Heart right ventricle (tissue), 16 donors: Measurements from ENCODE around the gene UXS1. TPM values are rescaled to one million over a fixed set of nuclear protein-coding genes. Genes with fewer than 3 reads are reported as not detected.

Source experiments
- ATAC-seq, 8 donors: fragments of 200-7000 bp; cut with Tn5 transposase; one replicate each; pipeline ENCODE4 v1.9.1; 2020; ENCODE audit warnings: mild to moderate bottlenecking in 8 of 8, moderate library complexity in 8 of 8, moderate number of reproducible peaks in 1 of 8
- DNase-seq, 2 donors: peaks; one replicate each; pipeline ENCODE4 v3.0.0-alpha.2; 2020
- H3K27ac ChIP-seq, 10 donors: fragments of 200-600 bp; sonication (generic) in 2 of 10; one replicate each; pipeline versions ENCODE4 v1.5.0 to v1.8.0; 2020 to 2022; ENCODE audit warnings: mild to moderate bottlenecking in 3 of 10
- H3K27me3 ChIP-seq, 7 donors: fragments of 200-600 bp; one replicate each; pipeline ENCODE4 v1.8.0; 2021 to 2022; ENCODE audit warnings: mild to moderate bottlenecking in 2 of 7
- H3K36me3 ChIP-seq, 9 donors: fragments of 200-600 bp; sonication (generic) in 1 of 9; one replicate each; pipeline versions ENCODE4 v1.5.0 to v1.8.0; 2020 to 2022; ENCODE audit warnings: mild to moderate bottlenecking in 2 of 9
- H3K4me1 ChIP-seq, 9 donors: fragments of 200-600 bp; sonication (generic) in 1 of 9; one replicate each; pipeline versions ENCODE4 v1.5.0 to v1.8.0; 2020 to 2022; ENCODE audit warnings: mild to moderate bottlenecking in 4 of 9
- H3K4me3 ChIP-seq, 10 donors: fragments of 200-600 bp; sonication (generic) in 2 of 10; one replicate each; pipeline versions ENCODE4 v1.5.0 to v1.8.0; 2020 to 2022; ENCODE audit warnings: mild to moderate bottlenecking in 7 of 10, moderate library complexity in 2 of 10
- H3K9me3 ChIP-seq, 11 donors: fragments of 200-600 bp in 10 of 11; sonication (generic) in 2 of 11; one replicate each; pipeline versions ENCODE4 v1.5.0 to v1.8.0; 2013 to 2022; ENCODE audit warnings: mild to moderate bottlenecking in 2 of 11, control low read depth in 1 of 11, moderate library complexity in 1 of 11
- WGBS, 2 donors: extraction: QIAGEN DNeasy Blood & Tissue Kit; methylation state at CpG; one replicate each; pipeline ENCODE4 v1.1.7; 2013; ENCODE audit warnings: inconsistent platforms in 1 of 2; 5-methylcytosine and 5-hydroxymethylcytosine counted together
- intact Hi-C, 10 donors: fragments of 100-400 bp; cut with DNase I; formaldehyde crosslinking; loops; one replicate each; pipeline versions ENCODE4 v1.11.1 to v1.14.2; 2022
- polyA plus RNA-seq, 2 donors: library from polyadenylated mRNA; stranded (reverse); fragments of 200-250 nt; gene quantifications; one replicate each; pipeline ENCODE4 v1.2.3, GENCODE V29; 2013
- total RNA-seq, 10 donors: library from RNA; stranded (reverse); fragmentation: NEBNext Ultra II Directional in 3 of 10; extraction: Animal tissue kit (Norgen Biotek cat#: 25700) in 3 of 10; gene quantifications; one replicate each; pipeline versions ENCODE4 v1.2.1 to v1.2.4, GENCODE V29; 2021 to 2023
- TF ChIP-seq, protein P1 (sequence below), 9 donors: fragments of 200-600 bp; sonication (generic) in 2 of 9; IDR thresholded peaks; one replicate each; pipeline versions ENCODE4 v1.5.0 to v1.8.0; 2021 to 2022; ENCODE audit warnings: antibody characterized with exemption in 9 of 9, mild to moderate bottlenecking in 5 of 9, moderate library complexity in 1 of 9
- donor health status: Arrhythmogenic right ventricular cardiomyopathy.
- donor health status: ischemic (EF 13 %, LVEDD 7.1; RV severe dilation, severe dysfunction).
- donor health status: healthy with polysubstance abuse.
- donor health status: DM: no; HTN: yes; CAD: no.
- donor health status: DM: no; HTN: no; CAD: no.
- donor health status: ischemic (EF 25% LVEDD 6.9; RV normal size, moderate dysfunction).
- donor health status: ischemic (EF 25% LVEDD 5.7; RV mildly dilated, moderate dysfunction).
- donor health status: healthy.
- donor health status: DM: yes; HTN: yes; CAD: no.
- donor health status: Ischemic cardiomyopathy.
- donor health status: ischemic (EF 35%, LVEDD 5.7; RV mildly dilated, moderate dysfunction).
- donor health status: nonischemic (EF 11% LVEDD 7.7; RV severe dilation, severe dysfunction).
- donor health status: DM: yes; HTN: yes; CAD: no.
- donor health status: PGD.
- donor health status: ischemic (EF 29% LVEDD 5.4; RV normal size, mild dysfunction).
- donor health status: nonischemic (EF 23%, LVEDD 6.1; RV moderate dilation, normal function).

The UXS1 gene
- total and polyA plus RNA-seq, 12 donors: 7.1 to 35.0 (median 25.1) TPM

DNA sequence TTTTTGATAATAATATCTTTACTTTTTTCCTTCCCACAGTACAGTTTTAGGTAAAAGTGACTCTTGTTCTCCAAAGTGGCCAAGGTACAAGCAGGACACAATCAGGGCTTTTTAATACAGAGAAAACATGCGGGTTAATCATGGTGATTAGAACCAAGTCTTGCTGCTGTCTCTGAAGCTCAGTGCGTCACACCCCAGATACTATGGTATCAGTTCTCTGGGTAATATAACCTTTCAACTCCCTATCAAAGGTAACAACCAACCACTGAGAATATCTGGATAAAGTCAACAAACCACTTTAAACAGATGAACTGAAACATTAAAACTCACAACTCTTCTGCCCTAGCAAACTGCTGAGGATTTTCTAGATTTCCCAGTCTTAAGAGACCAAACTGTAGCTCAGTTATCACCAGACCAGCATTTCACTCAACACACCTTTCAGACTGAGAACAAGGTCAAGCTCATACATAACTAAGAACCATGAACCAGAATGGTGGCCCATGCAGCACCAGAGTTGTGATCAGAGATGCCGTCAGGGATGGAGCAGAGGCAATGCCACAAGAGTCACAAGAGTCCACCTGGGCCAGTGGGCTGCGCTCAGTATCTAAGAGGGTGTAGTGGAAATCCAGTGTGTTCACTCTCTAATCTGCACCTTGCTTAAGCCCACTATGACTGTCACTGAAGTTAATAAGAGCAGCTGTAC is 103.0 kb downstream of the UXS1 start:
- intact Hi-C loops: no loop called here

DNA sequence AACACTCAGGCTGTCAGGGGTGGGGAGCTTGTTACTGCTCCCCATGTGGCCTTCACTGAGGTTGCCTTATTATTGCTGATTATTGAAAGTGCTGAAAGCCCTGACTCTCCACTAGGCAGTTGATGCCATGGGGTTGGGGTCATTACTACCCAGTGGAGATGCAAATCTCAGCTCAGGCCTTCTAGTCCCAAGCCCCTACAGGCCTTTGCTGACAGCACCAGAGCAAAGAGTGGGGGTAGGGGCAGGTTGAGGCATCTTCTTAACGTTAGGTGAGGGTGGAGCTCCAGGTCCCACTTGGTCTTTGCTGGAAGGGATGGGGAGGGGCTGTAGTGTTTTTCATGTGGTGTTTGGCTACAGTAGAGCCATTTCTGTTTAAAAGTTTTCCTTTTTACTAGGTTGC is 104.5 kb downstream of the UXS1 start:
- Histone ChIP-seq H3K9me3 (no peaks in the 10 kb centered on the region), H3K27ac (no peak overlapping the region), H3K27me3 (no peaks in the 10 kb centered on the region), H3K36me3 (peaks cover 0 to 23% (median 0%) of the 10 kb centered on the region in 9 donors), H3K4me3 (no peak overlapping the region), H3K4me1 (peaks cover 0 to 5% (median 0%) of the 10 kb centered on the region in 9 donors)
- intact Hi-C loops: loop anchor here (5.0 to 10.0 kb wide), 6 partner anchors 135 to 515 kb away; partner anchors contain the start of gene NCK2 (in 2 of the 10)
- TF ChIP-seq, protein P1, sequence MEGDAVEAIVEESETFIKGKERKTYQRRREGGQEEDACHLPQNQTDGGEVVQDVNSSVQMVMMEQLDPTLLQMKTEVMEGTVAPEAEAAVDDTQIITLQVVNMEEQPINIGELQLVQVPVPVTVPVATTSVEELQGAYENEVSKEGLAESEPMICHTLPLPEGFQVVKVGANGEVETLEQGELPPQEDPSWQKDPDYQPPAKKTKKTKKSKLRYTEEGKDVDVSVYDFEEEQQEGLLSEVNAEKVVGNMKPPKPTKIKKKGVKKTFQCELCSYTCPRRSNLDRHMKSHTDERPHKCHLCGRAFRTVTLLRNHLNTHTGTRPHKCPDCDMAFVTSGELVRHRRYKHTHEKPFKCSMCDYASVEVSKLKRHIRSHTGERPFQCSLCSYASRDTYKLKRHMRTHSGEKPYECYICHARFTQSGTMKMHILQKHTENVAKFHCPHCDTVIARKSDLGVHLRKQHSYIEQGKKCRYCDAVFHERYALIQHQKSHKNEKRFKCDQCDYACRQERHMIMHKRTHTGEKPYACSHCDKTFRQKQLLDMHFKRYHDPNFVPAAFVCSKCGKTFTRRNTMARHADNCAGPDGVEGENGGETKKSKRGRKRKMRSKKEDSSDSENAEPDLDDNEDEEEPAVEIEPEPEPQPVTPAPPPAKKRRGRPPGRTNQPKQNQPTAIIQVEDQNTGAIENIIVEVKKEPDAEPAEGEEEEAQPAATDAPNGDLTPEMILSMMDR (IDR thresholded peaks at IDR 0.05): no peak
- no peak for ATAC-seq
- WGBS, 2 donors: 77 to 82% methylated on average over 1 of the region's 1 CpG
- DNase-seq: no peak

More for the DNA sequence above, 103.0 kb downstream of the UXS1 start:
- Histone ChIP-seq H3K9me3 (no peaks in the 10 kb centered on the region), H3K36me3 (peaks cover 0 to 25% (median 0%) of the 10 kb centered on the region in 9 donors), H3K4me3 (no peak overlapping the region), H3K27ac (no peak overlapping the region), H3K4me1 (peaks cover 0 to 3% (median 0%) of the 10 kb centered on the region in 9 donors), H3K27me3 (no peaks in the 10 kb centered on the region)
- 95 to 99% methylated on average over 4 of the region's 4 CpGs for WGBS, 2 donors
- DNase-seq (no peak), ATAC-seq (no peak)
- TF ChIP-seq, protein P1 (IDR thresholded peaks at IDR 0.05): no peak

DNA sequence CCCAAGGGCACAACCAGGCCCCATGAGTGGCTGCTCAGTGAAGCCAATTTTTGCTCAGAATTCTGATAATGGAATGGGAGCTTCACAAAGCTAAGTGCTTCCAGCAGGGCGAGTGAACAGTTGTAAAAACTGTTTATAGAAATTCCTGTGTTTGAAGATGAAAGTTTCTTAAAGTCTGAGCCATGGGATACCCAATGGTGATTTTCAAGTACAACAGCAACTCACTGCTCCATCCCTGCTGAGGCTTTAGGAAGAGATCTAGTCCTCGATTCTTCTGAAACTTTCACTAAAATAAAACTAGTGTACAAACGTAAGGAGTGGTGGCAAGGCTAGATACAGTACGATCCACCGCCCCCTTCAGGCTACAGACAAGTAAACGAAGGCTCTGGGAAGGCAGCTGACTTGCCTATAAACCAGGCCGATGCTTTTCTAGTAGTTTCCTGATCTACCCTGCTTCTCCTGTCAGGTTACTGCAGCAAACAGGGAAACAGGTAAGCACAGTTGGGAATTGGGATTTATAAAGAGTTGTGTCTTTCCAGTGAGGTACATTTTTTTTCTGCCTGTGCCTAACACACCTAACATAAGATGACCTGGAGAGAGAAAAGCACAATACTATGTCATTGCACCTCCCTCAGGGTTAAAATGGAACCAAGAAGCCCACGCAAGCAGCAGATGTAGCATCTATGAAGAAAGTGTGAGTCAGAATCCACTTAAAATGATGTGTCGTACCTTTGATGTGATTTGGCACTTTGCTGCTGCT is 108.7 kb downstream of the UXS1 start:
- intact Hi-C loops: loop anchor here (2.0 to 10.0 kb wide), 7 partner anchors 131 to 511 kb away; partner anchors contain the start of gene NCK2 (in 2 of the 10)
- Histone ChIP-seq H3K27me3 (no peaks in the 10 kb centered on the region), H3K36me3 (no peaks in the 10 kb centered on the region), H3K27ac (peak overlapping the region in 1 of 10 donors; percentile 16), H3K9me3 (no peaks in the 10 kb centered on the region), H3K4me3 (no peak overlapping the region), H3K4me1 (peaks cover 0 to 5% (median 0%) of the 10 kb centered on the region in 9 donors)
- DNase-seq (peak in 1 of 2 donors; percentile 61), ATAC-seq (peak in 7 of 8 donors; percentile 31 to 89 (median 76))
- WGBS, 2 donors: 50 to 58% methylated on average over 9 of the region's 9 CpGs
- TF ChIP-seq, protein P1 (IDR thresholded peaks at IDR 0.05): peak in 8 of 9 donors; percentile 26 to 71 (median 54)

DNA sequence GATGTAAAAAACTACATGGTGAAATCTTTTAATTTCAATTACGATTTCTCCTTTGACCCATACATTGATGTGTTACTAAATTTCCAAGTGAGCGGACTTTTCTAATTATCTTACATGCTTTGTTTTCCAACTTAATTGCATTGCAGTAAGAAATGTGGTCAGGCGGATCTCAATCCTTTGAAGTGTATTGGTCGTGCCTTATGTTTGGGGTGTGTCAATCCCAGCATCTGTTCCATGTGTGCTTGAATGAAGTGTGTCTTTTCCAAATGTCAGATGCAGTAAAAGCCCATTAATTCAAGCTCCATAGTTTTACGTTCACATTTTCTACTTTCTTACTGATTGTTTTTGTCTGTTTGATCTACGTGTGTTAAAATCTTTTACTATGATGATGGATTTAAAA is 113.1 kb downstream of the UXS1 start:
- intact Hi-C loops: loop anchor here in 6 of 10 donors (10.0 kb wide), 5 partner anchors 126 to 506 kb away; partner anchors contain the start of gene NCK2 (in 2 of the 6)
- Histone ChIP-seq H3K27me3 (no peaks in the 10 kb centered on the region), H3K4me3 (no peak overlapping the region), H3K9me3 (no peaks in the 10 kb centered on the region), H3K36me3 (no peaks in the 10 kb centered on the region), H3K27ac (no peak overlapping the region), H3K4me1 (peaks cover 0 to 5% (median 0%) of the 10 kb centered on the region in 9 donors)
- DNase-seq (no peak), ATAC-seq (no peak)
- TF ChIP-seq, protein P1 (IDR thresholded peaks at IDR 0.05): no peak
- 83 to 85% methylated on average over 6 of the region's 6 CpGs for WGBS, 2 donors
